Measurements from ENCODE around the gene CNTNAP5. TPM values are rescaled to one million over a fixed set of nuclear protein-coding genes. Genes with fewer than 3 reads are reported as not detected.

CNTNAP5 gene
- total and polyA plus RNA-seq, 2 of the 13 experiments (the other 11 are each of a cell fraction or from before 2014, with no cell fraction given): not detected

DNA sequence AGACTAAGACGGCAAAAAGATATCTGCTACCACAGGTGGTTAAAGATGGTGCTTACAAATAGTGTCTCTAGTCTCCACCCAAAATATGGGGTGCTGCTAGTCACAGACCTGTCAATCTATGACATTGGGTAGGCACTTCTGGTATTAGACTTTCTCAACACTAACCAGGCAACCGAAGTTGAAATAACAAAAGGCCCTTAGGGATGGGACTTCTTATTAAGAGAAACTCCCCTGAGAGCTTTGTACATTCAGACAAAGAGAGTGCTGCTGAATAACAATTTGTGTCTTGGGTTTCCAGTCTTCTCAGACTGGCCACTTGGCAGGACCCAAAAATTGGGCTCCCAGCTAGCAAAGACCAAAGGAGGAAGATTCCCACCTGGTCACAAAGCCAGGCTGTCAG, 310.0 kb downstream of the CNTNAP5 start (continued):
- TF ChIP-seq ZNF431 (CRISPR knock-in tag; IDR thresholded peaks at IDR 0.05; ENCODE audit: borderline replicate concordance, low read depth) (no peak), GLI4 (CRISPR knock-in tag; IDR thresholded peaks at IDR 0.05; ENCODE audit: borderline replicate concordance) (no peak), CENPBD1 (CRISPR knock-in tag; IDR thresholded peaks at IDR 0.05; ENCODE audit: borderline replicate concordance, low read depth) (no peak), KDM1A (CRISPR knock-in tag; IDR thresholded peaks at IDR 0.05) (no peak), NAIF1 (CRISPR knock-in tag; IDR thresholded peaks at IDR 0.05; ENCODE audit: borderline replicate concordance) (no peak), PCBP1 (IDR thresholded peaks at IDR 0.05; ENCODE audit: borderline replicate concordance, low read depth, low read length) (no peak), PAWR (CRISPR knock-in tag; IDR thresholded peaks at IDR 0.05; ENCODE audit: borderline replicate concordance) (no peak)
- TF ChIP-seq, protein P1, sequence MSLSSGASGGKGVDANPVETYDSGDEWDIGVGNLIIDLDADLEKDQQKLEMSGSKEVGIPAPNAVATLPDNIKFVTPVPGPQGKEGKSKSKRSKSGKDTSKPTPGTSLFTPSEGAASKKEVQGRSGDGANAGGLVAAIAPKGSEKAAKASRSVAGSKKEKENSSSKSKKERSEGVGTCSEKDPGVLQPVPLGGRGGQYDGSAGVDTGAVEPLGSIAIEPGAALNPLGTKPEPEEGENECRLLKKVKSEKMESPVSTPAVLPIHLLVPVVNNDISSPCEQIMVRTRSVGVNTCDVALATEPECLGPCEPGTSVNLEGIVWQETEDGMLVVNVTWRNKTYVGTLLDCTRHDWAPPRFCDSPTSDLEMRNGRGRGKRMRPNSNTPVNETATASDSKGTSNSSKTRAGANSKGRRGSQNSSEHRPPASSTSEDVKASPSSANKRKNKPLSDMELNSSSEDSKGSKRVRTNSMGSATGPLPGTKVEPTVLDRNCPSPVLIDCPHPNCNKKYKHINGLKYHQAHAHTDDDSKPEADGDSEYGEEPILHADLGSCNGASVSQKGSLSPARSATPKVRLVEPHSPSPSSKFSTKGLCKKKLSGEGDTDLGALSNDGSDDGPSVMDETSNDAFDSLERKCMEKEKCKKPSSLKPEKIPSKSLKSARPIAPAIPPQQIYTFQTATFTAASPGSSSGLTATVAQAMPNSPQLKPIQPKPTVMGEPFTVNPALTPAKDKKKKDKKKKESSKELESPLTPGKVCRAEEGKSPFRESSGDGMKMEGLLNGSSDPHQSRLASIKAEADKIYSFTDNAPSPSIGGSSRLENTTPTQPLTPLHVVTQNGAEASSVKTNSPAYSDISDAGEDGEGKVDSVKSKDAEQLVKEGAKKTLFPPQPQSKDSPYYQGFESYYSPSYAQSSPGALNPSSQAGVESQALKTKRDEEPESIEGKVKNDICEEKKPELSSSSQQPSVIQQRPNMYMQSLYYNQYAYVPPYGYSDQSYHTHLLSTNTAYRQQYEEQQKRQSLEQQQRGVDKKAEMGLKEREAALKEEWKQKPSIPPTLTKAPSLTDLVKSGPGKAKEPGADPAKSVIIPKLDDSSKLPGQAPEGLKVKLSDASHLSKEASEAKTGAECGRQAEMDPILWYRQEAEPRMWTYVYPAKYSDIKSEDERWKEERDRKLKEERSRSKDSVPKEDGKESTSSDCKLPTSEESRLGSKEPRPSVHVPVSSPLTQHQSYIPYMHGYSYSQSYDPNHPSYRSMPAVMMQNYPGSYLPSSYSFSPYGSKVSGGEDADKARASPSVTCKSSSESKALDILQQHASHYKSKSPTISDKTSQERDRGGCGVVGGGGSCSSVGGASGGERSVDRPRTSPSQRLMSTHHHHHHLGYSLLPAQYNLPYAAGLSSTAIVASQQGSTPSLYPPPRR (CRISPR knock-in tag; IDR thresholded peaks at IDR 0.05; ENCODE audit: borderline replicate concordance): no peak
- TF ChIP-seq, protein P2, sequence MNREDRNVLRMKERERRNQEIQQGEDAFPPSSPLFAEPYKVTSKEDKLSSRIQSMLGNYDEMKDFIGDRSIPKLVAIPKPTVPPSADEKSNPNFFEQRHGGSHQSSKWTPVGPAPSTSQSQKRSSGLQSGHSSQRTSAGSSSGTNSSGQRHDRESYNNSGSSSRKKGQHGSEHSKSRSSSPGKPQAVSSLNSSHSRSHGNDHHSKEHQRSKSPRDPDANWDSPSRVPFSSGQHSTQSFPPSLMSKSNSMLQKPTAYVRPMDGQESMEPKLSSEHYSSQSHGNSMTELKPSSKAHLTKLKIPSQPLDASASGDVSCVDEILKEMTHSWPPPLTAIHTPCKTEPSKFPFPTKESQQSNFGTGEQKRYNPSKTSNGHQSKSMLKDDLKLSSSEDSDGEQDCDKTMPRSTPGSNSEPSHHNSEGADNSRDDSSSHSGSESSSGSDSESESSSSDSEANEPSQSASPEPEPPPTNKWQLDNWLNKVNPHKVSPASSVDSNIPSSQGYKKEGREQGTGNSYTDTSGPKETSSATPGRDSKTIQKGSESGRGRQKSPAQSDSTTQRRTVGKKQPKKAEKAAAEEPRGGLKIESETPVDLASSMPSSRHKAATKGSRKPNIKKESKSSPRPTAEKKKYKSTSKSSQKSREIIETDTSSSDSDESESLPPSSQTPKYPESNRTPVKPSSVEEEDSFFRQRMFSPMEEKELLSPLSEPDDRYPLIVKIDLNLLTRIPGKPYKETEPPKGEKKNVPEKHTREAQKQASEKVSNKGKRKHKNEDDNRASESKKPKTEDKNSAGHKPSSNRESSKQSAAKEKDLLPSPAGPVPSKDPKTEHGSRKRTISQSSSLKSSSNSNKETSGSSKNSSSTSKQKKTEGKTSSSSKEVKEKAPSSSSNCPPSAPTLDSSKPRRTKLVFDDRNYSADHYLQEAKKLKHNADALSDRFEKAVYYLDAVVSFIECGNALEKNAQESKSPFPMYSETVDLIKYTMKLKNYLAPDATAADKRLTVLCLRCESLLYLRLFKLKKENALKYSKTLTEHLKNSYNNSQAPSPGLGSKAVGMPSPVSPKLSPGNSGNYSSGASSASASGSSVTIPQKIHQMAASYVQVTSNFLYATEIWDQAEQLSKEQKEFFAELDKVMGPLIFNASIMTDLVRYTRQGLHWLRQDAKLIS (CRISPR knock-in tag; IDR thresholded peaks at IDR 0.05): no peak
